CD4-positive, alpha-beta T cell treated with Interleukin-10 for 1 hour (primary cell): ENCODE measurements around the gene SLC45A2.
"Not testable (repeated sequence)": the region's sequence is repeated elsewhere in the genome, so short reads cannot be mapped to it uniquely, and the experiment has no call there.

ENCODE experiments used
- DNase-seq: peaks from one replicate; pipeline ENCODE4 v3.0.0-alpha.2; 2020

The SLC45A2 gene

GRCh38 chr5:33984671-33985124, at the start of gene SLC45A2:
Gene SLC45A2 (minus strand): TSS chr5:33984693. CDS start chr5:33984583, 110 bp downstream.
- no peak for DNase-seq

GRCh38 chr5:34031966-34032365, 47.5 kb upstream of the SLC45A2 start:
- no peak for DNase-seq

- no peak for DNase-seq
Observed at GRCh38 chr5:34031117-34031516, 46.6 kb upstream of the SLC45A2 start.

GRCh38 chr5:34030585-34030984, 46.1 kb upstream of the SLC45A2 start:
- DNase-seq: not testable (repeated sequence)

GRCh38 chr5:34030048-34030447, 45.6 kb upstream of the SLC45A2 start:
- DNase-seq: no peak

- no peak for DNase-seq
Observed at GRCh38 chr5:34028349-34028748, 43.9 kb upstream of the SLC45A2 start.

GRCh38 chr5:34026089-34026761, 41.7 kb upstream of the SLC45A2 start:
- no peak for DNase-seq

GRCh38 chr5:34022121-34022705, 37.7 kb upstream of the SLC45A2 start:
- peak; percentile 13 for DNase-seq

- no peak for DNase-seq
Observed at GRCh38 chr5:34021334-34021733, 36.8 kb upstream of the SLC45A2 start.

GRCh38 chr5:34020726-34021125, 36.2 kb upstream of the SLC45A2 start:
- no peak for DNase-seq

- no peak for DNase-seq
Observed at GRCh38 chr5:34017254-34017653, 32.8 kb upstream of the SLC45A2 start.

GRCh38 chr5:34016750-34017149, 32.3 kb upstream of the SLC45A2 start:
- DNase-seq: no peak

- no peak for DNase-seq
Observed at GRCh38 chr5:34016222-34016621, 31.7 kb upstream of the SLC45A2 start.

GRCh38 chr5:34015120-34015822, 30.8 kb upstream of the SLC45A2 start:
- no peak for DNase-seq

- no peak for DNase-seq
Observed at GRCh38 chr5:34014626-34015025, 30.1 kb upstream of the SLC45A2 start.

- no peak for DNase-seq
Observed at GRCh38 chr5:34013547-34013946, 29.1 kb upstream of the SLC45A2 start.

GRCh38 chr5:34012791-34013190, 28.3 kb upstream of the SLC45A2 start:
- no peak for DNase-seq

- DNase-seq: no peak
Observed at GRCh38 chr5:34011536-34011935, 27.0 kb upstream of the SLC45A2 start.

GRCh38 chr5:34010146-34010545, 25.7 kb upstream of the SLC45A2 start:
- DNase-seq: not testable (repeated sequence)

GRCh38 chr5:34009610-34010009, 25.1 kb upstream of the SLC45A2 start:
- DNase-seq: no peak

- no peak for DNase-seq
Observed at GRCh38 chr5:34008802-34009201, 24.3 kb upstream of the SLC45A2 start.

- DNase-seq: peak; percentile 89
Observed at GRCh38 chr5:34007621-34008600, 23.4 kb upstream of the SLC45A2 start, which contains the start of gene AMACR. Gene AMACR (minus strand): TSS chr5:34008050. CDS start chr5:34008019, 31 bp downstream.

- no peak for DNase-seq
Observed at GRCh38 chr5:34007201-34007620, 22.7 kb upstream of the SLC45A2 start.
